GM18511 (cell line): ENCODE results near the gene PTCHD1.

Experiments used
- ATAC-seq: cut with Tn5 transposase; IDR thresholded peaks from one replicate; pipeline ENCODE4 v1.9.1; 2021; ENCODE audit warnings: mild to moderate bottlenecking, moderate library complexity; ENCODE audit not compliant: unreplicated experiment

PTCHD1 gene

GRCh38 chrX:23394421-23394820 is 59.8 kb downstream of the PTCHD1 start:
- ATAC-seq: no peak

- no peak for ATAC-seq
These were observed 61.6 kb downstream of the PTCHD1 start for GRCh38 chrX:23396263-23396662.

GRCh38 chrX:23398570-23398969 is 63.9 kb downstream of the PTCHD1 start:
- no peak for ATAC-seq

GRCh38 chrX:23403849-23404248 is 69.2 kb downstream of the PTCHD1 start:
- no peak for ATAC-seq

- ATAC-seq: no peak
These were observed 88.3 kb downstream of the PTCHD1 start for GRCh38 chrX:23422912-23423311.

GRCh38 chrX:23434356-23434884 is 99.8 kb downstream of the PTCHD1 start:
- no peak for ATAC-seq

GRCh38 chrX:23435108-23435507 is 100.5 kb downstream of the PTCHD1 start:
- no peak for ATAC-seq

- ATAC-seq: no peak
These were observed 100.9 kb downstream of the PTCHD1 start for GRCh38 chrX:23435575-23435974.

- no peak for ATAC-seq
These were observed 102.2 kb downstream of the PTCHD1 start for GRCh38 chrX:23436875-23437274.

- ATAC-seq: no peak
These were observed 116.6 kb downstream of the PTCHD1 start for GRCh38 chrX:23451266-23451665.
